GM11168 (cell line): ENCODE results near the gene ELF3.
"Not testable (repeated sequence)": the region's sequence is repeated elsewhere in the genome, so short reads cannot be mapped to it uniquely, and the experiment has no call there.

Source experiments
- in situ Hi-C: fragments of 300-500 bp; cut with MboI; formaldehyde crosslinking; loops from one replicate; pipeline ENCODE4 v1.12.0; 2022; ENCODE audit warnings: low sequenced_read_pairs; ENCODE audit not compliant: unreplicated experiment

ELF3 gene

DNA sequence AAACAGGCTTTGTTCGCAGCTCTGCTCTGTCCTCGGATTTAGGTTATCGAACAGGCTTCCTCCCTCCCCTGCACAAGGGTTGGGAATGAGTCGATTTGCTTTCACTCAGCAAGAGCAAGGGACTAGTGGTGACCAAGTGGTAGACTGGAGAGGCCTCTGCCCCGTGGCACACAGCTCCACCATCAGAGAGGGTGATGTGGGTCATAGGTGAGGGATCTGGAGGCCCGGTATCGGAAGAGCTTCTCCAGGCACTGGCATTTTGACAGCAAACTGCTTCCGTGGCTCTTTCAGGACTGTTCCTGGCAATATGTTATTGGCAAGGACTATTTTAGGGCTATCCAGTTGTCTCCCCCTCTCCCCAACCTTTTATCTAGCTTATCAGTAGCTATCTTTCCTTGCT, 3.1 kb upstream of the ELF3 start:
- in situ Hi-C loops: no loop called here

DNA sequence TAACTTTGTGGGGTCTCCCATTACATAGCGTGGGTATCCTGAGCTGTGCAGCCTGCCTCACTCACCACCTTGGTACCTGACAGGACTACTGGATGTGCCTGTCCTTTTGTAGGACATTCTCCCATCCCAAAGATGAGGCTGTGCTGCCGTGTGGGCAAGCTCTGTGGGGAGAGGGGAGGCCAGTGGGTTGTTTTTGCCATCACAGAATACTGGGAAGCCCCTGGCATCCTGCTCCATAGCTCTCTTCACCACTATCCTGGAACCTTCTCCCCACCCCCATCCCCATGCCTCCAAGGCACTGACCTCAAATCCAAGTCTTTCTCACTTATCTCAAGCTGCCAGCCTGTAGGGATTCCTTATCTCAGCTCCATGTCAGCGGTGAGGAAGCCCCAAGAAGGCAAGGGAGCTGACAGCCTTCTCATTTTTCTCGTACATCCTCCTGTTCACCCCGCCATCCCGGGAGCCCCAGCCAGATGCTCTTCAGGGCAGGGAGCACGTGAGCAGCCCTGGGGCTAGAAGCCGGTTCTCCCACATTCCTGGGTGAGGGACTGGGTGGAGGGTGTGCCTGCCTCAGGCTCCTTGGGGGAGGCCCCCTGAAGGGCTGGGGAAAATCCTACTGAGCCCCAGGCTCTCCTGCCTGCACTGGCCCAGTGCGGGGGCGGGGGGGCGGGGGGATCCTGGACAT, 2.4 kb upstream of the ELF3 start:
- in situ Hi-C loops: no loop called here

DNA sequence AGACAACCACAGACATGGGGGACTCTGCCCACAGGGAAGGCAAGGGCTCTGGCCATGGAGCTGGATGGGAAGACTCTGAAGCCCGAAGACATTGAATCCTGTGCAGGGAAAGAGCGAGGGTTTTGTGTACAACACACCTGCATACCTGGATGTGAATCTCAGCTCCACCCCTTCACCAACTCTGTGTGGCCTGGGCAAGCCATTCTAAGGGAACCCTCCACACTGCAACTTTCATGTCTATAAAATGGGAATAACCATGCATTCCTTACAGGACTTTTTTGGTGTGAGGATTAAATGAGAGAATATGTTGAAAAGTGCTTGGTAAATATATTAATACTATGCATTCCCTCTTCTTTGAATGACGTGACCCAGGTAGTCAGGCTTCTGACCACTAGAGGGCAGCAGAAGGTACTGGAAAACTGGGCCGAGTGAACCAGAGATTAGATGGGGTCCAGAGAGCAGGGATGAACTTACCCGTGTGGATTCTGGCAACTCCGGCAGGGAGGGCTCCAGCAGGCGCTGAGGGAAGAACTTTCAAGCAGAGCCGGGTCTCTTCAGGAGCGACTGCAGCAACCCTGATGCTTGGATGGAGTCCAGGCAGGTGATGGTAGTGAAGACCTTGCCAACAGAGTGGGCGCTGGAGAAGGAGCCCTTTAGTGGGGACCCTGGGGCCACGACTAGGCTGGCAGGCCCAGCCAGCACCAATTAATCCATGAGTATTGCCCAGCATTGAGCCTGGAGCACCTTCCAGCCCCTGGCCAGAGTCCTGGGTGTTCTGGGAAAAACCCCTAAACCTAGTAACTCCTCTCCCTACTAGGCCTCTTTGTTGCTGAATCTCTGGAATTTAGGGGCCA, 834 bp upstream of the ELF3 start:
- in situ Hi-C loops: loop anchor here (5.0 kb wide), 1 partner anchor 113 kb away; the partner anchor contains the start of gene GPR37L1

DNA sequence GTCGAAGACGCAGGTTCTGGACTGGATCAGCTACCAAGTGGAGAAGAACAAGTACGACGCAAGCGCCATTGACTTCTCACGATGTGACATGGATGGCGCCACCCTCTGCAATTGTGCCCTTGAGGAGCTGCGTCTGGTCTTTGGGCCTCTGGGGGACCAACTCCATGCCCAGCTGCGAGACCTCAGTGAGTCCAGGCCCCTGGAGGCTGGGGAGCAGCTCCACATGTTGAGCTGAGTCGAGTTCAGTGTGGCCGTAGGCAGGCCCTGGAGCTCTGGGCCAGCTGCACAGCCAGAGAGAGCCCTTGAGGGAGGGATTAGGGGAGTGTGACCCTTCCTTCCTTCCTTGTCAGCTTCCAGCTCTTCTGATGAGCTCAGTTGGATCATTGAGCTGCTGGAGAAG, 1.6 kb downstream of the ELF3 start:
- in situ Hi-C loops: loop anchor here (5.0 kb wide), 1 partner anchor 110 kb away; the partner anchor contains the start of gene GPR37L1

DNA sequence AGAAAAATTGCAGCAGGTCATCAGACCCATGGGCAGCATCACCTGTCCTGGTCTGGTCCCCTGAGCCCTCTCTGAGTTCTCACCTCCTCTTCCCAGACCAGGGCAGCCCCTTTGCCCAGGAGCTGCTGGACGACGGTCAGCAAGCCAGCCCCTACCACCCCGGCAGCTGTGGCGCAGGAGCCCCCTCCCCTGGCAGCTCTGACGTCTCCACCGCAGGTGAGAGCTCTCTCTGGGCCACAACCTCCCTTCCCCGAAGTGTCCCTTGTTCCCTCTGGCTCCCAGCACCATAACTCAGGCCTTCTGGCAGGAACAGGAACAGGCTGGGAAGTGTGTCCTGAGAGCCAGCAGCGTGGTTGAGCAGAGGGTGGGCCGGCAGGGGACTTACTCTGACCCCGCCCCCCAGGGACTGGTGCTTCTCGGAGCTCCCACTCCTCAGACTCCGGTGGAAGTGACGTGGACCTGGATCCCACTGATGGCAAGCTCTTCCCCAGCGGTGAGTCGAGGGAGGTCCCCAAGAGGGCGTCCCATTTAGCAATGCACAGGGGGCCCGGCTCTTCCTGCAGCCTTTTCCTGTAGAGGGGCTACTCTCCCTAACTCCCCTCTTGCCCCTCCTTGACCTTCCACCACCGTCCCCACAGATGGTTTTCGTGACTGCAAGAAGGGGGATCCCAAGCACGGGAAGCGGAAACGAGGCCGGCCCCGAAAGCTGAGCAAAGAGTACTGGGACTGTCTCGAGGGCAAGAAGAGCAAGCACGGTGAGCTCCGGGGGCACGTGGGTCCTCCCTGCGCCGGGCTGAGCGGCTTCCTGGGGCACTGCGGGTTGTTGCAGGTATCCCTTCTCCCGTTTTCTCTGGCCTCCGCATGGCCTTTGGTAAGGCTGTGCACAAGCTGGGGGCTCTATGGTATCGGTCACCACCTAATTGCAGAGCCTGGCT, 2.4 kb downstream of the ELF3 start:
- in situ Hi-C loops: loop anchor here (5.0 kb wide), 1 partner anchor 109 kb away; the partner anchor contains the start of gene GPR37L1

DNA sequence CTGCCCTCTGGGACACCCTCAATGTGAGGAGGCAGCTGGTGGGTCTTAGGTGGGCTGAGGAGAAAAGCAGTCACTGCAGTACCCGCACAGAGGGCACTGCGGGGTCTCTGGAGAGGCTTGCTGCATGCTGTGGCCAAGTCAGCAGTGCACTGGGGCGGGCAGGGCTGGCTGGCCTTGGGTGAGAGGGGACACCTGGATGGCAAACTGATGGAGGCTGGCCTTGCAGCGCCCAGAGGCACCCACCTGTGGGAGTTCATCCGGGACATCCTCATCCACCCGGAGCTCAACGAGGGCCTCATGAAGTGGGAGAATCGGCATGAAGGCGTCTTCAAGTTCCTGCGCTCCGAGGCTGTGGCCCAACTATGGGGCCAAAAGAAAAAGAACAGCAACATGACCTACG, 3.2 kb downstream of the ELF3 start:
- in situ Hi-C loops: loop anchor here (5.0 kb wide), 1 partner anchor 109 kb away; the partner anchor contains the start of gene GPR37L1

DNA sequence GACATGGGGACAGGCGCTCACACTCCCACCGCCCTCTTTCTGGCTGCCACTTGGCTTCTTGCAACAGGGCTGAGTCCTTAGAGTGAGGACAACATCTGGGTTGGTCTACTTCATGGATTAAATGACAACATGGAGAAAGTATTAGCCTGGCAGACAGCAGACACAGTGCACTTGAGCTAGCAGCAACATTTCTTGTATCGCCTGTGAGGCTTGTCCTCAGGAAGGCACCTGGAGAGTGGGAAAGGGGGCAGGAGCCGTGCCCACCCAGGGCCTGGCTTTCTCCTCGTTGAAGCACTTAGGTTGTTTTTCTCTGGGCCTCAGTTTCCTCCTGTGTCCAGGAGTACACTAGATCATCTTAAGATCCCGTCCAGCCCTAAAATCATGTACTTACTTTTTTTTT, 3.7 kb downstream of the ELF3 start:
- in situ Hi-C loops: loop anchor here (5.0 kb wide), 1 partner anchor 108 kb away; the partner anchor contains the start of gene GPR37L1

DNA sequence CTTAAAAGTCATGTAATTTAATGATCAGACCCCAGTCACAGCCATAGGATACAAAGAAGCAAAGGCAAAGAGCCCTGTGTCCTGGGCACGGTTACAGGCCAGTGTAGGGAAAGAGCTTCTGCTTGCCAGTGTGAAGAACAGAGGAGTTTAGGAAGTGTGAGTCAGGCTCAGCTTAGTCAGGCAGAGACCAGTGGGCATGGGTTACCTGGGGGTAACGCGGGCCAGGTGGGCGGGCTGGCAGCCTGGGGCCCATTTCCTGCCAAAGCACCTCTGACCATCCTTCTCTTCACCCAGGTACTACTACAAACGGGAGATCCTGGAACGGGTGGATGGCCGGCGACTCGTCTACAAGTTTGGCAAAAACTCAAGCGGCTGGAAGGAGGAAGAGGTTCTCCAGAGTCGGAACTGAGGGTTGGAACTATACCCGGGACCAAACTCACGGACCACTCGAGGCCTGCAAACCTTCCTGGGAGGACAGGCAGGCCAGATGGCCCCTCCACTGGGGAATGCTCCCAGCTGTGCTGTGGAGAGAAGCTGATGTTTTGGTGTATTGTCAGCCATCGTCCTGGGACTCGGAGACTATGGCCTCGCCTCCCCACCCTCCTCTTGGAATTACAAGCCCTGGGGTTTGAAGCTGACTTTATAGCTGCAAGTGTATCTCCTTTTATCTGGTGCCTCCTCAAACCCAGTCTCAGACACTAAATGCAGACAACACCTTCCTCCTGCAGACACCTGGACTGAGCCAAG, 4.7 kb downstream of the ELF3 start:
- in situ Hi-C loops: loop anchor here (5.0 kb wide), 1 partner anchor 107 kb away; the partner anchor contains the start of gene GPR37L1

DNA sequence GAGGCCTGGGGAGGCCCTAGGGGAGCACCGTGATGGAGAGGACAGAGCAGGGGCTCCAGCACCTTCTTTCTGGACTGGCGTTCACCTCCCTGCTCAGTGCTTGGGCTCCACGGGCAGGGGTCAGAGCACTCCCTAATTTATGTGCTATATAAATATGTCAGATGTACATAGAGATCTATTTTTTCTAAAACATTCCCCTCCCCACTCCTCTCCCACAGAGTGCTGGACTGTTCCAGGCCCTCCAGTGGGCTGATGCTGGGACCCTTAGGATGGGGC, 5.2 kb downstream of the ELF3 start:
- in situ Hi-C loops: no loop called here

DNA sequence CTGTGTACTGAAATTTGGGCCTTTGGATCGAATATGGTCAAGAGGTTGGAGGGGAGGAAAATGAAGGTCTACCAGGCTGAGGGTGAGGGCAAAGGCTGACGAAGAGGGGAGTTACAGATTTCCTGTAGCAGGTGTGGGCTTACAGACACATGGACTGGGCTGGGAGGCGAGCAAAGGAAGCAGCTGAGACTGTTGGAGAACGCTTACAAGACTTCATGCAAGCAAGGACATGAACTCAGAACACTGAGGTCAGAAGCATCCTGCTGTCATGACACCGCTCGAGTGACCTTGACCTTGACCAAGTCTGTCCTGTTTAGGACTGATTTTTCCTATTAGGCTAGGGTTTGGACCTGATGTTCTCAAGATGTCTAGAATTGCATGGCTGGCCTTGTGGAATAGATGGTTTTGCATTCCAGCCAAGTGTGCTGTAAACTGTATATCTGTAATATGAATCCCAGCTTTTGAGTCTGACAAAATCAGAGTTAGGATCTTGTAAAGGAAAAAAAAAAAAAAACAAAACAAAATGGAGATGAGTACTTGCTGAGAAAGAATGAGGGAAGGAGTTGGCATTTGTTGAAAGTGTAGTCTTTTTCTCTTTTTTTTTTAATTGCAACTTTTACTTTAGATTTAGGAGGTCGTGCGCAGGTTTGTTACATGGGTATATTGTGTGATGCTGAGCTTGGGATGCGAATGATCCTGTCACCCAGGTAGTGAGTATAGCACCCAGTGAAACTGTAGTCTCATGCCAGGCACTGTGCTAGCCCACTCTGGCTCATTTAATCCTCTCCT, 5.8 kb downstream of the ELF3 start:
- in situ Hi-C loops: no loop called here

DNA sequence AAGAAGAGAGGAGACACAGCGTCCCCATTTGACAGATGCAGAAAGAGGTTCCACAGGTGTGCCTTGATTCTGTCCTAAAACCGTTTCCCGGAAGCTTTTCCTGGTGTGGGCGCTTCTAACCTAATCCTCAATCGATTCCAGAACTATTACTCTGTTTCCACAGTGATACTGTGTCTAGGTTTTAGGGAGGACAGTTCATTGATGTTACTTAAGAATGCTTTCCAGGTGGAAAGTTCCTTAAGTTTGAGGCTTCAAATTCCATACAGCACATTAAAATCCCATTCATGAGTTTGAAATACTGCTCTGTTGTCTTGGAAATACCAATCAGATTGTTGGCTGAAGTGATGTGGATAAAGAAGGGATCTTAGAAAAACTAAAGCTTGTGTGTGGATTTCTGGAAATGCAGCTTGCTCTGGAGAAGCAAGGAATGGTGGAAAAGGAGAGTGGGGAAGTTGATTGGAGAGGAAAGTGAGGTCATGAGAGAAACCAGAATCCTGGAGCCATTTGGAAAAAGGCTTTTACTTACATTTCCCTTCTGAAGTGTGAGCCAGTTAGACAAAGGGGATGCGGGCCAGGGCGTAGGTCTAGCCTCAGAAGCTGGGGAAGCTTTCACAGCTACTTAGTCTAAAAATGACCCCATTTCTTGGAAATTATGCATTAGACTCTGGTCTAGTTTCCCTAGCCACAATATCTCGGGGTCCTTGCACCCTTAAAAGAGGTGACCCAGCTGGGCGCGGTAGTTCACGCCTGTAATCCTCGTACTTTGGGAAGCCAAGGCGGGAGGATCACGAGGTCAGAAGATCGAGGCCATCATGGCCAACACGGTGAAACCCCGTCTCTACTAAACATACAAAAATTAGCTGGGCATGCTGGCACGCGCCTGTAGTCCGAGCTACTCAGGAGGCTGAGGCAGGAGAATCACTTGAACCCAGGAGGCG, 6.7 kb downstream of the ELF3 start:
- in situ Hi-C loops: no loop called here

DNA sequence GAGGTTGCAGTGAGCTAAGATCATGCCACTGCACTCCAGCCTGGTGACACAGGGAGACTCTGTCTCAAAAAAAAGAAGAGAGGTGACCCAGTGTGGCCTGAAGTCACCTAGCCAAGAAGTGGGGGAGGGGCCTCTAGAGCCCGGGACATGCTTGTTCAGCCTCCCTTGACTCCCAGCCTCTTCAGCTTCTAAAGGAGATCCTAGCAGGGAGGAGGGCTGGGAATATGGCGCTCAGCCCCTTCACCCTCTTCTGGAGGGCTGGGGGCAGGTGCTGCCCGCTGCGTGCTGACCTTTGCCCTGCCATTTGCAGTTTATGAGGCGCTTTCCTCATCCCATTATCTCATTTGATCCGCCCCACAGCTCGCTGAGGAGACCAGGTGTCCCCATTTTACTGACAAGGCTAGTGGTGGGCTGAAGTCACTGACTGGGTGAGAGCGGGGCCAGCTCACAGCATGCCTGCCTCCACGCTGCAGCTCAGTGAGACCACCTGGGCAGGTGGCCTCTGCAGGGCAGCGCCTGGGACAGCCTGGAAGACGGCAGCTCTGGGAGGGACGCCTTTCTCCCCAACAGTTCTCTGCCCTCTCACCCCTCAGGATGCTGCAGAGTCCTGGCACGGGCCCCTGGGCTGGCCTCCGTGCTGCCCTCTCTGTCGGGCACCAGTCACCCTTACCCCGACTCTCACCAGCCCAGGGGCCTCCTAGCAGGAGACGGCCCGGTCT, 7.5 kb downstream of the ELF3 start:
- in situ Hi-C loops: no loop called here

DNA sequence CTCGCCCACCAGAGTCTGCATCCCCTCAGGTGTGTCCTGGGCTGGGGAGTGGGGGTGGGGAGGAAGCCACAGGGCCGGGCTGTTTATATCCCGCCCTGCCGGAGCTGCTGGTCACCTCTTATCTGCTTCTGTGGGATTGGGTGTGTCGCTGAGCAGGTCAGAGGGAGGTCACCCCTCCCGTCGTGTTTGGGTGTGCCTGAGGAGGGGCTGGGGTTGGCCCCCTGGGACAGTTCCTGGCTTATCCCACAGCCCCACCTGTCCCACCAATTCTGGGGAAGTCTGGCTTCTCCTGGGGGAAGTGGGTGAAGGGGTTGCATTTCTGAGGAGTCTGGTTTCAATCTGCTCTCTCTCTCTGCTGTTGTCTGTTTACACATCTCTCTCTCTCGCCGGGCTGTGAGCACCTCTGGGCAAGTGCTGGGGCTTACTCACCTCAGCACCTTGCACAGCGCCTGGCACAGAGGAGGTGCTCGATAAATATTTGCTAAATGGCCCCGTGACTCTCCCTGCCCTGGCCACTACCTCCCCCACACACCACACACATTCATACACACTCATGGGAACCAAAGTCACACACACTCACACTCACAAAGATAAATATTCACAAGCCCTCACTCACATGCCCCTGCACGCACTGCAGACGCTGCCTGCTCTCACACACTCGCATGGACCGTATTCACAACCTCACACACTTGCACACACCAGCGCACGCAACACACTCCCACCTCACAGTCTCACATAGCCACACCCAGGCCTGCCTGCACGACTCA, 8.3 kb downstream of the ELF3 start:
- in situ Hi-C loops: no loop called here

DNA sequence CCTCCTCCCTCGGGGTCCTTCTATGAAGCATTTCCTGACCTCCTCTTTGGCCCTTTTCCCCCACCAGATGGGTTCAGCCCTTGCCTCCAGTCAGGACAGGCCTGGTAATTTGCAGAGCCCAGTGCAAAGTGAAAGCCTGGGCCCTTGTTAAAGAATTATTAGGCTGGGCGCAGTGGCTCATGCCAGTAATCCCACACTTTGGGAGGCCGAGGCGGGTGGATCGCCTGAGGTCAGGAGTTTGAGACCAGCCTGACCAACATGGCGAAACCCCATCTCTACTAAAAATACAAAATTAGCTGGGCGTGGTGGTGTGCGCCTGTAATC, 8.8 kb downstream of the ELF3 start:
- in situ Hi-C loops: not testable (repeated sequence)

DNA sequence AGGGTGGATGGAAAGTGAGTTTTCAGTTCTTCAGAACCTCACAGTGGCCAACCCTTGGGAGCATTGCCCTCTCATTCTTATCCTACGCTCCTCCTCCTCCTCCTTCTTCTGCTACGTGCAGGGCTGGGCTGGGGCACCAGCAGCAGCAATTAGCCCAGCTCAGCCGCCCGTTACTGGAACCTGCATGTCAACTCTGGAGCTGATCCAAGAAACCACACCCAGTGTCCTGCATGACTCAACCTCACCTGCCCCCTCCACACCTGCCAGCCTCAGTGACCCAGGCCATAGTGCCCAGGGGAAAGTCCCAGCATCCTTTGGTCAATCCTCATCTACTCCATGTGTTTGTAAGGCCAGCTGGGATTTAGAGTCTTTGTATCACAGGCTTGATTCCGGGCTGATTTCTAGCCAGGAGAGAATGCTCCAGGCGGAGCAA, 12.6 kb downstream of the ELF3 start:
- in situ Hi-C loops: no loop called here

DNA sequence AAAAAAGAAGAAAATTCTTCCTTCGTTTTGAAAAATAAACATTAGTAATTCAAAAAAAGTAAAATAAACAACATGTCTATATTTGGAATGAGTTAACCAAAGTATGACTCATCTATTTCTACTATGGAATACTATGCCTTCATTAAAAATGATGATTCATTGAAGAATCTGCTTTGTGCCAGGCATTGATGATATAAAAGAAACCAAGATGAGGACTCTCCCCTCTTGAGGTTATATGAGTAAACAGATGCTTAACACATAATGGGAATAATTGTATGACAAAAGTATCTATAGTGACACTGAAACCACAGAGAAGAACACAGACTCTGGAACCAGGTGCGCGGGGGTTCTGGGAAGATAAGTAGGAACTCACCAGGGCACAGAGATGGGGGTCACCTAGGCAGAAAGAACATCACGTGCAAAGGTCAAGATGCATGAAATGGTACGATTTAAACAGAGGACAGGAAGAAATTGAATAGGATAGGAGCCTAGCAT, 18.8 kb downstream of the ELF3 start:
- in situ Hi-C loops: no loop called here

DNA sequence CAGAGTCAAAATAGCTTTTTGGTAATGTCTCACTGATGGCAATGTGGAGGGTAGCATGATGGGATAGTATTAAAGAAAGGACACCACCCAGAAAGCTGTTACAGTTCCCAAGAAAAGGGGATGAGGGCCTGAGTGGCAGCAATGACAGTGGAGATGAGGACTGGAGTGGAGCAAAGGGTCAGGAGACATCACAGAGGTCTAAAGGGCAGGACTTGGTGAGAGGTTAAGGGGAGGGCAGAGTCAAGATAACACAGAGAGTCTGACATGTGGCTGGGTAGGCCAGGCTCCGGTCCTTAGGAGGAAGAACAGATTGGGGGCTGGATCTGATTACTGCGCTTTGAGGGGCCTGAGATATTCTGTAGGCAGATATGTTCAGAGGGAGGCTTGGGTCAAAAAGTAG, 19.3 kb downstream of the ELF3 start:
- in situ Hi-C loops: no loop called here
